Caco-2 (cell line): ENCODE results near the gene PAQR4. TPM values are rescaled to one million over a fixed set of nuclear protein-coding genes. Genes with fewer than 3 reads are reported as not detected.

Source experiments
- BruUV-seq: library from RNA; stranded (reverse); fragments of 400-500 nt; replicated peaks from 2 replicates; lab custom pipeline; 2021; lab: Mats Ljungman, UMichigan
- CTCF ChIA-PET: fragments of 300-600 bp; sonication (Branson Sonifier 250); formaldehyde crosslinking; loops from one replicate; lab custom pipeline; 2022; ENCODE audit warnings: antibody characterized with exemption; lab: Charles Lee
- POLR2A ChIA-PET: fragments of 300-600 bp; sonication (Branson Sonifier 250); formaldehyde crosslinking; loops from one replicate; lab custom pipeline; 2022; ENCODE audit warnings: antibody characterized with exemption; lab: Charles Lee
- DNase-seq, 2 experiments: peaks; one replicate each; pipeline versions ENCODE4 v3.0.0 to v3.0.0-alpha.2; 2020 to 2022
- H3K27me3 ChIP-seq: replicated peaks from 2 replicates; pipeline ENCODE4 v1.6.0; 2011; ENCODE audit warnings: low read length; ENCODE audit not compliant: control insufficient read depth, insufficient read depth
- H3K36me3 ChIP-seq: 2 replicates; pipeline ENCODE4 v1.5.1; 2011; ENCODE audit warnings: low read length; ENCODE audit not compliant: control insufficient read depth, insufficient read depth
- H3K4me1 ChIP-seq: fragments of 250-450 bp; sonication (Bioruptor Pico); 2 replicates; pipeline ENCODE4 v1.5.1; 2020; ENCODE audit warnings: mild to moderate bottlenecking
- H3K4me3 ChIP-seq: 2 replicates; pipeline ENCODE4 v1.5.1; 2011; ENCODE audit warnings: low read depth, mild to moderate bottlenecking, control low read depth, low read length
- H3K9me3 ChIP-seq: fragments of 250-450 bp; sonication (Bioruptor Pico); 2 replicates; pipeline ENCODE4 v1.5.1; 2020; ENCODE audit warnings: mild to moderate bottlenecking, moderate library complexity
- H3K27ac Mint-ChIP-seq: one replicate; pipeline ENCODE4 v1.8.0; 2022; ENCODE audit warnings: mixed read lengths; ENCODE audit not compliant: unreplicated experiment
- H3K27me3 Mint-ChIP-seq: one replicate; pipeline ENCODE4 v1.8.0; 2022; ENCODE audit warnings: mixed read lengths; ENCODE audit not compliant: insufficient read depth, unreplicated experiment
- H3K36me3 Mint-ChIP-seq: one replicate; pipeline ENCODE4 v1.8.0; 2022; ENCODE audit warnings: mild to moderate bottlenecking, mixed read lengths; ENCODE audit not compliant: insufficient read depth, unreplicated experiment
- H3K4me1 Mint-ChIP-seq: one replicate; pipeline ENCODE4 v1.8.0; 2022; ENCODE audit warnings: low read depth, mixed read lengths; ENCODE audit not compliant: unreplicated experiment
- H3K4me3 Mint-ChIP-seq: one replicate; pipeline ENCODE4 v1.8.0; 2022; ENCODE audit warnings: mild to moderate bottlenecking, moderate library complexity, mixed read lengths; ENCODE audit not compliant: unreplicated experiment
- H3K9me3 Mint-ChIP-seq: one replicate; pipeline ENCODE4 v1.8.0; 2022; ENCODE audit warnings: mixed read lengths; ENCODE audit not compliant: unreplicated experiment
- CTCF ChIP-seq, 2 experiments: fragments of 200-600 bp in 1 of 2; IDR thresholded peaks; 1 replicate in 1 of 2; 2 replicates in 1 of 2; pipeline versions ENCODE4 v1.5.1 to v1.8.0; 2011 to 2022; ENCODE audit warnings: antibody characterized with exemption in 1 of 2, control low read depth in 1 of 2, inconsistent platforms in 1 of 2, low read depth in 1 of 2, low read length in 1 of 2, mild to moderate bottlenecking in 1 of 2, moderate library complexity in 1 of 2; ENCODE audit not compliant: insufficient read depth in 1 of 2, severe bottlenecking in 1 of 2, unreplicated experiment in 1 of 2
- intact Hi-C: fragments of 100-400 bp; cut with micrococcal nuclease; formaldehyde crosslinking; loops from one replicate; pipeline ENCODE4 v1.10.0; 2022; ENCODE audit not compliant: unreplicated experiment
- total RNA-seq: library from RNA; stranded (reverse); gene quantifications from 2 replicates; pipeline ENCODE4 v1.2.3, GENCODE V29; 2022

The PAQR4 gene
- total RNA-seq, 1 experiment from 2014 or later, result 12.0 TPM

GRCh38 chr16:2933136-2933535 is 36.0 kb upstream of the PAQR4 start:
- Mint-ChIP-seq H3K36me3 (peaks cover 12% of the 10 kb centered on the region), H3K27ac (no peak overlapping the region), H3K27me3 (no peaks in the 10 kb centered on the region), H3K4me3 (no peak overlapping the region), H3K9me3 (no peaks in the 10 kb centered on the region), H3K4me1 (no peaks in the 10 kb centered on the region)
- H3K36me3 ChIP-seq, result no peaks in the 10 kb centered on the region; the same call in 1 of the 2 replicates
- H3K4me3 ChIP-seq, result no peak overlapping the region
- no peaks in the 10 kb centered on the region for H3K9me3 ChIP-seq
- no TSS peak for BruUV-seq
- intact Hi-C loops, result no loop called here
- ChIA-PET POLR2A (no interaction called here), CTCF (no interaction called here)
- TF ChIP-seq CTCF (IDR thresholded peaks at IDR 0.05; ENCODE audit: insufficient read depth in 1 of 2, low read depth in 1 of 2, low read length in 1 of 2, severe bottlenecking in 1 of 2, unreplicated experiment in 1 of 2), result no peak
- H3K27me3 ChIP-seq, result no peaks in the 10 kb centered on the region
- H3K4me1 ChIP-seq, result no peaks in the 10 kb centered on the region
- no peak for DNase-seq

GRCh38 chr16:2933701-2934100 is 35.4 kb upstream of the PAQR4 start:
- H3K4me3 ChIP-seq, result no peak overlapping the region
- no peak overlapping the region for H3K4me3 Mint-ChIP-seq
- POLR2A ChIA-PET, result no interaction called here
- BruUV-seq, result no TSS peak
- no peaks in the 10 kb centered on the region for H3K9me3 ChIP-seq
- peaks cover 12% of the 10 kb centered on the region for H3K36me3 Mint-ChIP-seq
- H3K36me3 ChIP-seq, result no peaks in the 10 kb centered on the region; the same call in 1 of the 2 replicates
- CTCF ChIA-PET, result no interaction called here
- no peak for DNase-seq
- no peak for TF ChIP-seq CTCF (IDR thresholded peaks at IDR 0.05; ENCODE audit: insufficient read depth in 1 of 2, low read depth in 1 of 2, low read length in 1 of 2, severe bottlenecking in 1 of 2, unreplicated experiment in 1 of 2)
- H3K9me3 Mint-ChIP-seq, result no peaks in the 10 kb centered on the region
- H3K4me1 ChIP-seq, result no peaks in the 10 kb centered on the region
- H3K27me3 Mint-ChIP-seq, result no peaks in the 10 kb centered on the region
- no peak overlapping the region for H3K27ac Mint-ChIP-seq
- no peaks in the 10 kb centered on the region for H3K4me1 Mint-ChIP-seq
- intact Hi-C loops, result no loop called here
- no peaks in the 10 kb centered on the region for H3K27me3 ChIP-seq

GRCh38 chr16:2934450-2934849 is 34.7 kb upstream of the PAQR4 start:
- Histone ChIP-seq H3K4me1 (no peaks in the 10 kb centered on the region), H3K9me3 (no peaks in the 10 kb centered on the region), H3K27me3 (no peaks in the 10 kb centered on the region), H3K4me3 (no peak overlapping the region), H3K36me3 (no peaks in the 10 kb centered on the region; the same call in 1 of the 2 replicates)
- ChIA-PET POLR2A (interaction anchor here (0.6 kb wide), 2 partner anchors 11 to 60 kb away, joined by 3 to 12 read pairs; no protein-coding TSS in a partner anchor), CTCF (no interaction called here)
- intact Hi-C loops, result no loop called here
- H3K4me1 Mint-ChIP-seq, result no peaks in the 10 kb centered on the region
- no peak for DNase-seq
- peaks cover 12% of the 10 kb centered on the region for H3K36me3 Mint-ChIP-seq
- TF ChIP-seq CTCF (IDR thresholded peaks at IDR 0.05; ENCODE audit: insufficient read depth in 1 of 2, low read depth in 1 of 2, low read length in 1 of 2, severe bottlenecking in 1 of 2, unreplicated experiment in 1 of 2), result no peak
- H3K4me3 Mint-ChIP-seq, result no peak overlapping the region
- H3K27me3 Mint-ChIP-seq, result no peaks in the 10 kb centered on the region
- H3K27ac Mint-ChIP-seq, result no peak overlapping the region
- no TSS peak for BruUV-seq
- no peaks in the 10 kb centered on the region for H3K9me3 Mint-ChIP-seq
